Pancreas (tissue), 10 donors: ENCODE results near the gene PCGF3. TPM values are rescaled to one million over a fixed set of nuclear protein-coding genes. Genes with fewer than 3 reads are reported as not detected.

Experiments used
- ATAC-seq, 4 donors: fragments of 200-7000 bp; cut with Tn5 transposase; one replicate each; pipeline versions ENCODE4 v1.8.0 to v1.9.1; 2020; ENCODE audit warnings: mild to moderate bottlenecking in 4 of 4, moderate library complexity in 4 of 4
- DNase-seq, 6 donors: peaks; one replicate each; pipeline ENCODE4 v3.0.0-alpha.2; 2020
- FAIRE-seq: peaks from 2 replicates; lab custom pipeline; 2012; peaks lifted over from hg19 to GRCh38; lab: Jason Lieb, UNC
- H3K27ac ChIP-seq, 4 donors: fragments of 200-600 bp; sonication (generic); 1 replicate in 3 of 4; 2 replicates in 1 of 4; pipeline versions ENCODE4 v1.5.0 to v1.8.0; 2020
- H3K27me3 ChIP-seq, 4 donors: fragments of 200-600 bp; one replicate each; pipeline ENCODE4 v1.8.0; 2021
- H3K36me3 ChIP-seq, 3 donors: fragments of 200-600 bp; sonication (generic) in 1 of 3; one replicate each; pipeline versions ENCODE4 v1.5.0 to v1.8.0; 2020 to 2021
- H3K4me1 ChIP-seq, 3 donors: fragments of 200-600 bp; one replicate each; pipeline ENCODE4 v1.8.0; 2021
- H3K4me3 ChIP-seq, 4 donors: fragments of 200-600 bp; sonication (generic) in 2 of 4; one replicate each; pipeline versions ENCODE4 v1.5.0 to v1.8.0; 2020 to 2021
- H3K9me3 ChIP-seq, 4 donors: fragments of 200-600 bp; one replicate each; pipeline ENCODE4 v1.8.0; 2021
- CTCF ChIP-seq, 4 donors: fragments of 200-600 bp; sonication (generic) in 3 of 4; IDR thresholded peaks; one replicate each; pipeline versions ENCODE4 v1.5.0 to v1.8.0; 2021; ENCODE audit warnings: antibody characterized with exemption in 4 of 4
- WGBS, 2 donors: extraction: QIAGEN DNeasy Blood & Tissue Kit; methylation state at CpG; one replicate each; pipeline ENCODE4 v1.1.7; 2013; 5-methylcytosine and 5-hydroxymethylcytosine counted together
- intact Hi-C, 3 donors: fragments of 100-400 bp; cut with DNase I; formaldehyde crosslinking; loops; one replicate each; pipeline versions ENCODE4 v1.11.1 to v1.14.2; 2022
- polyA plus RNA-seq, 2 donors: library from polyadenylated mRNA; stranded (reverse); fragments of 200-250 nt; gene quantifications; one replicate each; pipeline ENCODE4 v1.2.3, GENCODE V29; 2013
- total RNA-seq, 6 donors: library from RNA; stranded (reverse); fragmentation: NEBNext Ultra II Directional in 4 of 6; extraction: Animal tissue kit (Norgen Biotek cat#: 25700) in 4 of 6; gene quantifications; one replicate each; pipeline versions ENCODE4 v1.2.1 to v1.2.4, GENCODE V29; 2021 to 2023
- donor health status: healthy with polysubstance abuse.
- donor health status: DM: no; HTN: no; CAD: no; lungs with moderate emphysema.
- donor health status: DM: no; HTN: no; CAD: no.
- donor health status: control.
- donor health status: control.
- donor health status: Bipolar disorder and iron deficiency.
- donor health status: DM: yes; HTN: yes; CAD: no.
- donor health status: DM: no; HTN: no; CAD: no.
- donor health status: DM: no; HTN: no; CAD: no.
- donor health status: DM: yes; HTN: yes; CAD: no.

Gene PCGF3
- total and polyA plus RNA-seq, 8 donors, result 12.3 to 66.8 (median 17.7) TPM

GRCh38 chr4:699816-700580 is 5.6 kb upstream of the PCGF3 start:
- DNase-seq (peak in 1 of 6 donors; percentile 26), ATAC-seq (no peak), FAIRE-seq (no peak)
- no peak for TF ChIP-seq CTCF (IDR thresholded peaks at IDR 0.05)
- Histone ChIP-seq H3K27ac (no peak overlapping the region), H3K4me3 (no peak overlapping the region), H3K36me3 (no peaks in the 10 kb centered on the region), H3K27me3 (no peaks in the 10 kb centered on the region), H3K9me3 (no peaks in the 10 kb centered on the region), H3K4me1 (no peaks in the 10 kb centered on the region)
- intact Hi-C loops, result no loop called here
- WGBS, 2 donors, result 63 to 66% methylated on average over 27 of the region's 27 CpGs

- DNase-seq (peak in 1 of 6 donors; percentile 26), ATAC-seq (no peak), FAIRE-seq (no peak)
- no peaks in the 10 kb centered on the region for H3K27me3 ChIP-seq
- TF ChIP-seq CTCF (IDR thresholded peaks at IDR 0.05), result no peak
- no peak overlapping the region for H3K27ac ChIP-seq
- H3K4me1 ChIP-seq, result no peaks in the 10 kb centered on the region
- no peaks in the 10 kb centered on the region for H3K9me3 ChIP-seq
- 60 to 73% methylated on average over 16 of the region's 16 CpGs for WGBS, 2 donors
- H3K36me3 ChIP-seq, result no peaks in the 10 kb centered on the region
- no peak overlapping the region for H3K4me3 ChIP-seq
- intact Hi-C loops, result no loop called here
These were observed 4.9 kb upstream of the PCGF3 start for GRCh38 chr4:700587-701264.

- Histone ChIP-seq H3K27me3 (no peaks in the 10 kb centered on the region), H3K27ac (no peak overlapping the region), H3K9me3 (no peaks in the 10 kb centered on the region), H3K36me3 (no peaks in the 10 kb centered on the region), H3K4me1 (no peaks in the 10 kb centered on the region), H3K4me3 (no peak overlapping the region)
- no peak for ATAC-seq
- TF ChIP-seq CTCF (IDR thresholded peaks at IDR 0.05), result no peak
- WGBS, 2 donors, result 69 to 70% methylated on average over 7 of the region's 7 CpGs
- no peak for FAIRE-seq
- intact Hi-C loops, result no loop called here
- peak in 1 of 6 donors; percentile 31 for DNase-seq
These were observed 3.0 kb upstream of the PCGF3 start for GRCh38 chr4:702618-703048.

GRCh38 chr4:703336-704197 is 2.1 kb upstream of the PCGF3 start:
- no peak for ATAC-seq
- FAIRE-seq, result no peak
- no peaks in the 10 kb centered on the region for H3K36me3 ChIP-seq
- no peak for TF ChIP-seq CTCF (IDR thresholded peaks at IDR 0.05)
- H3K4me3 ChIP-seq, result no peak overlapping the region
- no peak overlapping the region for H3K27ac ChIP-seq
- H3K4me1 ChIP-seq, result peaks cover 0 to 6% (median 0%) of the 10 kb centered on the region in 3 donors
- intact Hi-C loops, result no loop called here
- no peaks in the 10 kb centered on the region for H3K9me3 ChIP-seq
- H3K27me3 ChIP-seq, result no peaks in the 10 kb centered on the region
- peak in 1 of 6 donors; percentile 69 for DNase-seq
- 77 to 92% methylated on average over 10 of the region's 10 CpGs for WGBS, 2 donors
